Stimulated activated CD8-positive, alpha-beta memory T cell treated with anti-CD3 and anti-CD28 coated beads, Interleukin-15, amount 100 ng/mL, for 24 hours (primary cell): ENCODE results near the gene PARD3B.
"Not testable (repeated sequence)": the region's sequence is repeated elsewhere in the genome, so short reads cannot be mapped to it uniquely, and the experiment has no call there.

Experiments used
- DNase-seq: peaks from one replicate; pipeline ENCODE4 v3.0.0-alpha.2; 2020; ENCODE audit warnings: low read depth

The PARD3B gene

GRCh38 chr2:204539019-204539385 lies 6.3 kb upstream of the PARD3B start:
- DNase-seq = no peak

DNA sequence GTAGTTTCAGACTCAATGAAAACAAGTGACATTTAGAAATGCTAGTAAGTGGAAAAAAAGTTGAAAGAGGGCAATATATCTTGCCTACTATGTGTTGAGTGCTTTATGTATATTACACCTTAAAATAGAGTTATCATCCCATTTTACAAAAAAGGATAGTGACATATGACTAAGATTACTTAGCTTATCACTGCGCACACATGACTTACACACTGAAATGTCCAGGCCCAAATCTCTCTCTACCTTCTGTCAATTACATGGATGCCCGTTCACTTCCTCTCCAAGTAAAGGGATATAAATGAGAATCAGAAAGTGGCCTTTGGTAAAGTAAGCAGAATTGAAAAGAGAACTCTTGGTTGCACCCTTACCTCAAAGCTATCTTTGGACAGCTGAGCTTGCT lies 3.6 kb upstream of the PARD3B start:
- DNase-seq = no peak

GRCh38 chr2:204542982-204543608 lies 2.2 kb upstream of the PARD3B start:
- DNase-seq = no peak

- DNase-seq = no peak
Measured at GRCh38 chr2:204545861-204546735, 823 bp downstream of the PARD3B start.

GRCh38 chr2:204550751-204551511 lies 5.7 kb downstream of the PARD3B start:
- no peak for DNase-seq

DNA sequence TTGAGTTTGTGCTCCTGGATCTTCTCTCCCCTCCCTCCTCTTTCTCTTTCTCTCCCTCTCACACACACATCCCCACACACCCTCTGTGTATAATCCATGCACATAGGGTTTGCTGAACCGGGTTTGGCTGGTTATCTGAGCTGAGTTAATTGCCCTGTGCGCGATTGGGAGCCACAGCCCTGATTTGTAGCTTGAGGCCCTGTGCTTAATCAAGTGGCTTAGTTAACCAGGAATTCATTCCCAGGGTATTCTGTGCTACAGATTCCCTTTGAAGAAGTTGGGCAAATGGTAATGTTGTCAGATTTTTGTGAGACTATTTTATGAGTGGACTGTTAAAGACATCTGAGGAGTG lies 6.2 kb downstream of the PARD3B start:
- no peak for DNase-seq

- DNase-seq = no peak
Measured at GRCh38 chr2:204557604-204558003, 12.3 kb downstream of the PARD3B start.

GRCh38 chr2:204559358-204559757 lies 14.1 kb downstream of the PARD3B start:
- DNase-seq = not testable (repeated sequence)

DNA sequence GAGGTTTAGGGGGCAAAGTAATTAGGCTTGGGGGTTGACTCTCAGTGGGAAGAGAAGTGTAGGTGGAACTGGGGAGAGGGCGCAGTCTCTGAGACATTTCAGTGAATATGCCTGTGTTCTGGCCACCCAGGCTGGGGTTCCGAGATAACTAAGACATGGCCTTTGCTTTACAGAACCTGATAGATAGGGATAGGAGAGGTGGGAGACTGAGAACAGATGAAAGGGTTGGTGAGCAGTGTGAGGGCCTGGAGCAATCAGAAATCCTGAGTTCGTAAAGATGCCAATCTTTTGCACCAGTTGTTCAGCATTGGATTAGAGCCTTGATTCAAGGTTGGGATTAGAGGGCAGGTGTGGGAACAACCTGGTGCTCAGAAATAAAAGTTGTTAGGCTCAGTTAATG lies 15.6 kb downstream of the PARD3B start:
- no peak for DNase-seq

- DNase-seq = no peak
Measured at GRCh38 chr2:204561771-204562170, 16.5 kb downstream of the PARD3B start.

- no peak for DNase-seq
Measured at GRCh38 chr2:204566439-204566838, 21.2 kb downstream of the PARD3B start.

- no peak for DNase-seq
Measured at GRCh38 chr2:204570421-204570820, 25.1 kb downstream of the PARD3B start.

DNA sequence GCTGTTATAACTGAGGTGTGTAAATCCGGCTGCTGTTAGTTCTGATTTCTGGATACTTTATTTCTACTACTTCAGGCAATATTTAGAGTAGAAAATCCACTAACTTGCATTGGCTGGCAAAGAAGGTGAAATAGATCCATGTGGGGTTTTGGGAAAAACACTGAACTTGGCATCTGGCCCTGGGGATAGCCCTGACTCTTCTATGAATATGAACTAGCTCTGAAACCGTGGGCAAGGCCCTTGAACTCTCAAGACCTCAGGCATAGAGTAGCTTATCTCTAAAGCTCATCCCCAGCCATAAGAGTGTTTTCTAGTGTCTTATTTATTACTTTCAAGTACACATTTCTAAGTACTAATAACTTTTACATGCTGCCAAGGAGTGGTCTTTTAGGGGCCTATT lies 25.8 kb downstream of the PARD3B start:
- DNase-seq = no peak

GRCh38 chr2:204571911-204572310 lies 26.6 kb downstream of the PARD3B start:
- DNase-seq = no peak

DNA sequence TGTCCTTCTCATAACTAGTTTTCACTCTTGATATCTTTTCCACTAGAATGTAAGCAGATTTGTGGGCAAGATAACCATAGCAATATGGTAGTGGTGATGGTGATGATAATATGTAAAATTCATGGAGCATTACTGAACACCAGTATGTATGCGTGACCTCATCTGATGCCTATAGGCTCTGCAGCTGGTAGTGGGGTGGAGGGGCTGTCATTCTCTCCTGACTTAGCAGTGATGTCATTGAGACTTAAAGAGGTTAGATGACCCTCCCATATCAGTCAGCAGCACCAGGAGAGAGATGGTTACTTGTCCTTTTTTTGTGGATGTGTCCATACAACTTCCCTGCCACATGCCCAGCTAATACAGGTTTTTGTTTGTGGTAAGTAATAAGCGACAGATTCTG lies 27.9 kb downstream of the PARD3B start:
- DNase-seq = no peak

- no peak for DNase-seq
Measured at GRCh38 chr2:204574486-204574885, 29.2 kb downstream of the PARD3B start.

GRCh38 chr2:204575463-204575862 lies 30.2 kb downstream of the PARD3B start:
- DNase-seq = no peak

DNA sequence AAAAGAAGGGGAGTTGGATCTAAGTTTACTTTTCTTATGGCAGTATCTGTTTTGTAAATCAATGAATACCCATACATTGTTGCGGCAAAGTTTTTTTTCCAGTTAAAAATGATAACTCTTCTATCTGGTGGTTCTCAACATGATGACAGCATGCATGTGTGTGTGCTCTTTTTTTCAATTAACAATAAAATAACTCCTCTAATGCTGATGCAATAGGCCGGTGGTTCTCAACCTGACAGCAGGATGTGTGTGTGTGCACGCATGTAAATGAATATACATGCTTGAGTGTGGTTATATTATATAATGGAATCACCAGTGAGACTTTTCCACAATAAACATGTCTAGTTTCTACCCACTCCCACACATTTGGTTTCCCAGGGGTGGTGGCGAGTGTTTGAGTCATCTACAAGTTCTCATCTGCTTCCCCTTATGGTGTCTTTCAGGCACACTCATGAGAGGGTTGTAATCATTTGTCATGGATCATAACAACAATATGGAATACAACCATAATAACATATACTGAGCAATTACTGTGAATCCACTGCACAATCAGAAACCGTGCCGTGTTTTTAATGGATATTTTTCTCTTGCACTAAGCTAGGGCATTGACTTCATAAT lies 31.2 kb downstream of the PARD3B start:
- DNase-seq = no peak

DNA sequence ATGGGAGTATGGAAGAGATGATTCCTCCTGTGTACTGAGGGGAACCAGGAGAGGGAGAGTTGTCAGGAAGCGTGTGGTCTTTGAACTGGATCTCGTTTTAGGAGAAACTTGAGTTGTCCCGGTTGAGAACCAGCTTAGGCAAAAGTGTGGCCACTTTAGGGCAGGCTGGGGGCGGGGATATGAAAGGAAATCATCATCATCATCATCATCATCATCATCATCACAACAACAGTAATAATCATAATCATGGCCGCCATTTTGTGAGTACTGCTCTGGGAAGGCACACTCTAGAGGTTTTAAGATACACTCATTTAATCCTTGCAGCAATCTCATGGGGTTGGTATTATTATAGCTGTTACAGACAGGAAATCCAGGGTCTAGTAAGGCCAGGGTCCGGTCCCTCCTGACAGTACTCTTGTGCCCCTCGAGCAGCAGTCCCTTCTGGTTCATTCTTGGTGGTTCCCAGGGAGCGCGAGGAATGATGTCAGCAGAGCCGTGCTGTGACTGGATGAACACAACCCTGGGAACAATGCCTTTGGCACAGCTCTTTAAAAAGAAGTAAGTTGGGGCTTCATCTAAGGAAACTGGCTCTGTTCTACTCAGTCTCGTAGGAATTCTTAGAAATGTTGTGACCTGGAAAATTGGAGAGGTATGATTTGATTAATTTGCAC lies 33.8 kb downstream of the PARD3B start:
- no peak for DNase-seq

DNA sequence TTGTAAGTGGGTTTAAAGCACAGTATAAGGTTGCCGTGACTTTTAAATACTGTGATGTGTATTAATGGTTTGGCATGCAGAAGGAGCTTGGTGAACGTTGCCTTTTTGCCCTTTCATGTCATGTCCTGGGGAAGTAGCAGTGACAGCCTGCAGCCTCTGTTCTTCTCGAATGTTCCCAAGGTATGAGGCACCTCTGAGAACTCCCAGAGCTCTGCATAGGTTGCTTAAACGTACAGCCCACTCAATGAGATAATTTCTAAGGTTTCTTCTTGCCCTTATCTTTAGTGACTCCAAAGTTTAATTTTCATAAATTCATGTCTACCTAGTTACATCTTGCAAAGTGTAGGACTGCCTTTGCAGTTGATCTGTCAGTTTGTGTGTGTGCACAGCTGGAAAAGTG lies 36.7 kb downstream of the PARD3B start:
- DNase-seq = no peak

DNA sequence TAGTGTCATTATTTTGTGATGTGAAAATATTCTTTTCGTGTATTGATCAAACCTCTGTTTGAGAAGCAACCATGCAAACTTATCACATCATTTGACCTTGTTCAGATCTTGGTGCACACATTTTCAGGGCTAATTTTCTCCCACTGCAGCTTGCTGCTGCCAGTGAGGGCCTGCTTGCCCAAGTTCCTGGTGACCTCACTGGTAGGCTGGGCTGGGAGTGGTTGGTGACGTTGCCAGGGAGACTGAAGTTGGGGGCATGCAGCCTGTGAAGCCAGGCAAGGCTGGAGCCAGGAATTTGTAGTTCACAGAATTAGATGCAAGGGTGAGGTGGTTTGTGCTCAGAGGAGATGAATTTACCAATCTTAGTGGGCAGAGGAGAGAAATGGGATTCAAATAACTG lies 38.5 kb downstream of the PARD3B start:
- DNase-seq = no peak

- no peak for DNase-seq
Measured at GRCh38 chr2:204585930-204586329, 40.7 kb downstream of the PARD3B start.
